Lung (tissue), 12 donors: ENCODE data around the gene BMERB1. TPM values are rescaled to one million over a fixed set of nuclear protein-coding genes. Genes with fewer than 3 reads are reported as not detected.

Experiments used
- ATAC-seq: fragments of 200-7000 bp; cut with Tn5 transposase; one replicate; pipeline ENCODE4 v1.9.1; 2020; ENCODE audit warnings: moderate number of reproducible peaks; ENCODE audit not compliant: insufficient read depth, low FRiP score
- DNase-seq, 3 donors: peaks; one replicate each; pipeline ENCODE4 v3.0.0-alpha.2; 2013 to 2017
- H3K27ac ChIP-seq, 2 donors: one replicate each; pipeline ENCODE4 v1.5.1; 2013; ENCODE audit warnings: mild to moderate bottlenecking in 2 of 2, moderate library complexity in 2 of 2, control low read depth in 1 of 2, inconsistent platforms in 1 of 2, low read depth in 1 of 2, low read length in 1 of 2
- H3K27me3 ChIP-seq, 3 donors: one replicate each; pipeline ENCODE4 v1.5.1; 2013; ENCODE audit warnings: low read length in 2 of 3; ENCODE audit not compliant: control insufficient read depth in 3 of 3, insufficient read depth in 3 of 3
- H3K36me3 ChIP-seq, 4 donors: one replicate each; pipeline ENCODE4 v1.5.1; 2013; ENCODE audit warnings: low read length in 4 of 4, mild to moderate bottlenecking in 1 of 4, moderate library complexity in 1 of 4; ENCODE audit not compliant: control insufficient read depth in 4 of 4, insufficient read depth in 4 of 4
- H3K4me1 ChIP-seq, 5 donors: one replicate each; pipeline ENCODE4 v1.5.1; 2013; ENCODE audit warnings: low read length in 5 of 5, mild to moderate bottlenecking in 2 of 5, moderate library complexity in 1 of 5; ENCODE audit not compliant: control insufficient read depth in 5 of 5, insufficient read depth in 5 of 5
- H3K4me3 ChIP-seq: one replicate; pipeline ENCODE4 v1.5.1; 2013; ENCODE audit warnings: mild to moderate bottlenecking, control low read depth, moderate library complexity
- H3K9ac ChIP-seq, 2 donors: one replicate each; pipeline ENCODE4 v1.5.1; 2013; ENCODE audit warnings: low read length in 2 of 2, control low read depth in 1 of 2; ENCODE audit not compliant: insufficient read depth in 1 of 2
- H3K9me3 ChIP-seq, 4 donors: one replicate each; pipeline ENCODE4 v1.5.1; 2013; ENCODE audit warnings: low read length in 3 of 4, mild to moderate bottlenecking in 1 of 4, moderate library complexity in 1 of 4; ENCODE audit not compliant: control insufficient read depth in 4 of 4, insufficient read depth in 3 of 4
- WGBS, 2 donors: extraction: QIAGEN DNeasy Blood & Tissue Kit; methylation state at CpG; one replicate each; pipeline ENCODE4 v1.1.7; 2013; 5-methylcytosine and 5-hydroxymethylcytosine counted together
- polyA plus RNA-seq, 2 donors: library from polyadenylated mRNA; stranded (reverse); fragments of 200-250 nt; gene quantifications; one replicate each; pipeline ENCODE4 v1.2.1, GENCODE V29; 2013
- total RNA-seq, 2 donors: library from RNA; depleted of rRNA in 1 of 2; stranded (reverse); fragments of >200 nt in 1 of 2; gene quantifications; one replicate each; pipeline ENCODE4 v1.2.1, GENCODE V29; 2014 to 2021
- TF ChIP-seq, protein P1 (sequence below): IDR thresholded peaks from 2 replicates; pipeline ENCODE4 v1.5.1; 2012; ENCODE audit warnings: mild to moderate bottlenecking; ENCODE audit errors: control extremely low read depth, extremely low read depth
- donor health status: control.
- donor health status: control.
- donor health status: Bipolar disorder and iron deficiency.
- donor health status: healthy.
- donor health status: DM: yes; HTN: yes; CAD: no.

BMERB1 gene
- total and polyA plus RNA-seq, 4 donors = 5.6 to 17.5 (median 7.9) TPM

- WGBS, 2 donors = 79 to 86% methylated on average over 6 of the region's 6 CpGs
- Histone ChIP-seq H3K4me3 (no peak overlapping the region), H3K27me3 (no peaks in the 10 kb centered on the region), H3K9me3 (no peaks in the 10 kb centered on the region), H3K4me1 (peaks cover 0 to 4% (median 0%) of the 10 kb centered on the region in 5 donors), H3K36me3 (peaks cover 48 to 66% (median 51%) of the 10 kb centered on the region in 4 donors), H3K27ac (no peak overlapping the region), H3K9ac (no peak overlapping the region)
- TF ChIP-seq, protein P1, sequence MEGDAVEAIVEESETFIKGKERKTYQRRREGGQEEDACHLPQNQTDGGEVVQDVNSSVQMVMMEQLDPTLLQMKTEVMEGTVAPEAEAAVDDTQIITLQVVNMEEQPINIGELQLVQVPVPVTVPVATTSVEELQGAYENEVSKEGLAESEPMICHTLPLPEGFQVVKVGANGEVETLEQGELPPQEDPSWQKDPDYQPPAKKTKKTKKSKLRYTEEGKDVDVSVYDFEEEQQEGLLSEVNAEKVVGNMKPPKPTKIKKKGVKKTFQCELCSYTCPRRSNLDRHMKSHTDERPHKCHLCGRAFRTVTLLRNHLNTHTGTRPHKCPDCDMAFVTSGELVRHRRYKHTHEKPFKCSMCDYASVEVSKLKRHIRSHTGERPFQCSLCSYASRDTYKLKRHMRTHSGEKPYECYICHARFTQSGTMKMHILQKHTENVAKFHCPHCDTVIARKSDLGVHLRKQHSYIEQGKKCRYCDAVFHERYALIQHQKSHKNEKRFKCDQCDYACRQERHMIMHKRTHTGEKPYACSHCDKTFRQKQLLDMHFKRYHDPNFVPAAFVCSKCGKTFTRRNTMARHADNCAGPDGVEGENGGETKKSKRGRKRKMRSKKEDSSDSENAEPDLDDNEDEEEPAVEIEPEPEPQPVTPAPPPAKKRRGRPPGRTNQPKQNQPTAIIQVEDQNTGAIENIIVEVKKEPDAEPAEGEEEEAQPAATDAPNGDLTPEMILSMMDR = no peak
- ATAC-seq (no peak), DNase-seq (peak in 2 of 3 donors; percentile 57 to 62)
These were observed 186.3 kb downstream of the BMERB1 start for GRCh38 chr16:15620611-15621195.

DNA sequence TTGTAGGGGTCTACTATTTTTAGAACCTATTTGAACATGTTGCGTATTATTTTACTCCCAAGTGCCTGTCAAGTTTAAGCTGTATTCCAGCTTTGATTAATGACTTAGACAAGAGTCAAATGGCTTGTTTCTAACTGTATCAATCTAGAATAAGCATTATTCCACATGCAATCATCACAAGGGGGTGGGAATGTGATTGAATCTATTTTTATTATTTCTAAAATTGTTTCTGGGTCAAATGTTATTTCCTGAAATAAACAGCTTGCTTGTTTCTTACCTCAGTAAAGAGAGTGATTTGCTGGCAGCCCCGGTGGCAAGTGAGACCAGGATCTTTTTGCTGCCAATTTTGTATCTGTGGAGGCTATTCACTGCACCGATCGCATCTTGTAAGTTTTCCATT is 187.1 kb downstream of the BMERB1 start:
- TF ChIP-seq, protein P1 = no peak
- Histone ChIP-seq H3K27ac (peak overlapping the region in 1 of 2 donors; percentile 13), H3K4me1 (peaks cover 0 to 4% (median 0%) of the 10 kb centered on the region in 5 donors), H3K4me3 (no peak overlapping the region), H3K9ac (no peak overlapping the region), H3K36me3 (peaks cover 42 to 67% (median 49%) of the 10 kb centered on the region in 4 donors), H3K27me3 (no peaks in the 10 kb centered on the region), H3K9me3 (no peaks in the 10 kb centered on the region)
- no peak for ATAC-seq
- DNase-seq = no peak
- WGBS, 2 donors = 86 to 90% methylated on average over 4 of the region's 4 CpGs

DNA sequence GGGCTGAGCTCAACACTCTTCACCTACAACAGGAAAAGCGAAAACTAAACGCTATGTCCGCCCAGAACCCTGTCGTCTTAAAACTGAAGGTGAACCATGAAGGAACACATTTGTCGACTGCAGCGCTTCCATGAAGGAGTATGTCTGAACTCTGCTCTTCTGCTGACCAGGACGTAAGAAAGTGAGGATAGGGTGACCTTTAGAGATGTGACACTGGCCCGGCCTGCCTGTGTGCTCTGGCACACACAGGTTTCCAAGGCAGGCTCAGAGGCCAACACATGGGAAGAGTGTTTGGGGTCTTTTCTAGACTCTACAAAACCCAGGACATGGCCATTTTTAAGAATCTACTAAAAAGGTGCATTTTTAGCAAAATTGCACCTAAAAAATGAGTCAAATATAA is 187.5 kb downstream of the BMERB1 start:
- Histone ChIP-seq H3K36me3 (peaks cover 37 to 67% (median 47%) of the 10 kb centered on the region in 4 donors), H3K4me1 (peaks cover 0 to 4% (median 0%) of the 10 kb centered on the region in 5 donors), H3K4me3 (no peak overlapping the region), H3K9ac (no peak overlapping the region), H3K27me3 (no peaks in the 10 kb centered on the region), H3K27ac (peak overlapping the region in 1 of 2 donors; percentile 13), H3K9me3 (no peaks in the 10 kb centered on the region)
- DNase-seq (no peak), ATAC-seq (no peak)
- WGBS, 2 donors = 87 to 91% methylated on average over 8 of the region's 8 CpGs
- TF ChIP-seq, protein P1 = no peak
